Measurements from ENCODE around the gene APOLD1. TPM values are rescaled to one million over a fixed set of nuclear protein-coding genes. Genes with fewer than 3 reads are reported as not detected.

The APOLD1 gene
- total RNA-seq, 2 experiments from 2014 or later: 3.5 to 7.0 TPM

- DNase-seq: peak; percentile 84
- peaks cover 28% of the 10 kb centered on the region for H3K4me1 Mint-ChIP-seq
- H3K27ac Mint-ChIP-seq: peak overlapping the region; percentile 90
- peak; percentile 89 for ATAC-seq
- no peaks in the 10 kb centered on the region for H3K27me3 Mint-ChIP-seq
- intact Hi-C loops (cut with DNase I, micrococcal nuclease): loop anchor here (1.0 to 5.0 kb wide), 9 partner anchors 50 to 425 kb away; partner anchors contain the start of gene GSG1 (in 1 of the 2)
- H3K9me3 Mint-ChIP-seq (ENCODE audit: low read depth): no peaks in the 10 kb centered on the region
- CTCF ChIA-PET: interaction anchor here (0.6 to 3.9 kb wide), 21 partner anchors 8 to 670 kb away, joined by 3 to 27 read pairs (median 5); partner anchors contain the start of genes DDX47 and GPRC5A
- POLR2A ChIA-PET: interaction anchor here (1.0 kb wide), 2 partner anchors 27 to 50 kb away, joined by 3 to 4 read pairs; no protein-coding TSS in a partner anchor
- H3K4me3 Mint-ChIP-seq: peak overlapping the region; percentile 81
- no peaks in the 10 kb centered on the region for H3K36me3 Mint-ChIP-seq (ENCODE audit: low read depth)
Observed at GRCh38 chr12:12786706-12787601, 1.5 kb downstream of the APOLD1 start.

DNA sequence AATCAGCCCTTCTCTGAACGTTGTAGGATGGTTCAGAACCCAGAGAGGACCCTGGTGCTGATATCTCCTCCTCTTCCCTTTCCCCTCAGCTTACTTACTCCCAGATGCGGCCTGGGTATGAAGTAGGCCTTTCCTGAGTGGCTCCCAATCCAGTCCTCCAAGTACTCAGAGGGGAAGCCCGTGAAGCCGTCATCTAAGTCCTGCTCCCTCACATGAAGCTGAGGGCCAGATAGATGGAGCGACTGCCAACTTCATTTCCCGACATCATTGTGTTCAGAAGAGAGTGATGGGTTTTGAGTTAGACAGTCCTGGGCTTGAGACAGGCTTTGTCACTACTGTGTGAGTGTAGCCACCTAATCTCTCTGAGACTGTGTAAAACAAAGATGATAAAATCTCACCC lies 2.7 kb downstream of the APOLD1 start:
- POLR2A ChIA-PET: no interaction called here
- ATAC-seq (peak; percentile 40), DNase-seq (peak; percentile 16)
- Mint-ChIP-seq H3K36me3 (ENCODE audit: low read depth) (no peaks in the 10 kb centered on the region), H3K4me1 (peaks cover 28% of the 10 kb centered on the region), H3K9me3 (ENCODE audit: low read depth) (no peaks in the 10 kb centered on the region), H3K27ac (peak overlapping the region; percentile 90), H3K27me3 (no peaks in the 10 kb centered on the region), H3K4me3 (peak overlapping the region; percentile 81)
- intact Hi-C loops (cut with DNase I, micrococcal nuclease): loop anchor here (1.0 to 5.0 kb wide), 11 partner anchors 20 to 424 kb away; partner anchors contain the start of genes DDX47 (in 2 of the 2), GSG1 (in 1 of the 2) and HEBP1 (in 1 of the 2)
- CTCF ChIA-PET: interaction anchor here (0.6 to 3.9 kb wide), 19 partner anchors 7 to 1515 kb away, joined by 3 to 27 read pairs (median 5); partner anchors contain the start of gene DDX47

GRCh38 chr12:12788675-12789368 lies 3.4 kb downstream of the APOLD1 start:
- CTCF ChIA-PET: interaction anchor here (0.6 to 3.9 kb wide), 26 partner anchors 8 to 468 kb away, joined by 3 to 27 read pairs (median 4); partner anchors contain the start of gene DDX47
- peaks cover 28% of the 10 kb centered on the region for H3K4me1 Mint-ChIP-seq
- intact Hi-C loops (cut with DNase I, micrococcal nuclease): loop anchor here (1.0 to 5.0 kb wide), 12 partner anchors 19 to 423 kb away; partner anchors contain the start of genes DDX47 (in 2 of the 2), GSG1 (in 1 of the 2) and HEBP1 (in 1 of the 2)

GRCh38 chr12:12790956-12791355 lies 5.5 kb downstream of the APOLD1 start:
- intact Hi-C loops (cut with DNase I, micrococcal nuclease): no loop called here
- ChIA-PET POLR2A (no interaction called here), CTCF (interaction anchor here (1.3 to 1.6 kb wide), 2 partner anchors 9 to 100 kb away, joined by 3 to 4 read pairs; partner anchors contain the start of gene GPRC5A)
- no peak for ATAC-seq
- Mint-ChIP-seq H3K4me3 (no peak overlapping the region), H3K36me3 (ENCODE audit: low read depth) (no peaks in the 10 kb centered on the region), H3K4me1 (peaks cover 17% of the 10 kb centered on the region), H3K27ac (no peak overlapping the region), H3K9me3 (ENCODE audit: low read depth) (no peaks in the 10 kb centered on the region), H3K27me3 (no peaks in the 10 kb centered on the region)
- DNase-seq: no peak

More at GRCh38 chr12:12788675-12789368, 3.4 kb downstream of the APOLD1 start:
- no peaks in the 10 kb centered on the region for H3K27me3 Mint-ChIP-seq
- no peaks in the 10 kb centered on the region for H3K36me3 Mint-ChIP-seq (ENCODE audit: low read depth)
- peak; percentile 71 for ATAC-seq
- peak overlapping the region; percentile 81 for H3K4me3 Mint-ChIP-seq
- no peaks in the 10 kb centered on the region for H3K9me3 Mint-ChIP-seq (ENCODE audit: low read depth)
- peak overlapping the region; percentile 90 for H3K27ac Mint-ChIP-seq
- DNase-seq: peak; percentile 80
- POLR2A ChIA-PET: no interaction called here

GRCh38 chr12:12791756-12792369 lies 6.4 kb downstream of the APOLD1 start:
- Mint-ChIP-seq H3K27me3 (no peaks in the 10 kb centered on the region), H3K9me3 (ENCODE audit: low read depth) (no peaks in the 10 kb centered on the region), H3K4me3 (no peak overlapping the region), H3K27ac (no peak overlapping the region), H3K36me3 (ENCODE audit: low read depth) (no peaks in the 10 kb centered on the region), H3K4me1 (peaks cover 13% of the 10 kb centered on the region)
- ChIA-PET POLR2A (interaction anchor here (0.6 kb wide), 1 partner anchor 22 kb away, joined by 14 read pairs; no protein-coding TSS in a partner anchor), CTCF (interaction anchor here (0.6 to 2.2 kb wide), 5 partner anchors 22 to 420 kb away, joined by 3 to 8 read pairs (median 5); partner anchors contain the start of gene DDX47)
- intact Hi-C loops (cut with DNase I, micrococcal nuclease): no loop called here
- DNase-seq: no peak
- no peak for ATAC-seq

DNA sequence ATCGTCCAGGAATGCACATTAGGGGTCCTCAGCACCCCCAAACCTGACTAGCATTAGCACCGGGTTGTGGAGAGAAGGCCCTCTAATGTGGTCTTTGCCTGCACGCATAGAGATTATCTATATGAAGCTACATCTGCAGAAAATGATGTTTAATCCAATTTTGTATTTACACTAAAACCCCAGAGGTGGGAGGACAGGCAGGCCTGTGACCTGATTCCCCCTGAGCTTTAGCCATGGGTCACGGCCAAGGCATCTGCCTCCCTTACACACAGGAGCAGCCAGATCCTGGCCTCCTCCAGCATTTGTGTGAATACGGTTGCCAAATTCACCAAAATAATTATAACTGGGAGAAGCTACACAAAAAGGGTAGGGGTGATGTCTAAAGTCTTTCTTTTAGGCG lies 7.0 kb downstream of the APOLD1 start:
- no peak overlapping the region for H3K4me3 Mint-ChIP-seq
- no peaks in the 10 kb centered on the region for H3K27me3 Mint-ChIP-seq
- no peak for ATAC-seq
- CTCF ChIA-PET: interaction anchor here (0.6 to 2.2 kb wide), 8 partner anchors 12 to 419 kb away, joined by 3 to 8 read pairs (median 4); partner anchors contain the start of gene DDX47
- no peaks in the 10 kb centered on the region for H3K9me3 Mint-ChIP-seq (ENCODE audit: low read depth)
- no peak overlapping the region for H3K27ac Mint-ChIP-seq
- intact Hi-C loops (cut with DNase I, micrococcal nuclease): no loop called here
- POLR2A ChIA-PET: interaction anchor here (0.6 kb wide), 1 partner anchor 22 kb away, joined by 14 read pairs; no protein-coding TSS in a partner anchor
- H3K4me1 Mint-ChIP-seq: peaks cover 13% of the 10 kb centered on the region
- no peaks in the 10 kb centered on the region for H3K36me3 Mint-ChIP-seq (ENCODE audit: low read depth)
- no peak for DNase-seq

- ATAC-seq: no peak
- Mint-ChIP-seq H3K27ac (no peak overlapping the region), H3K36me3 (ENCODE audit: low read depth) (no peaks in the 10 kb centered on the region), H3K4me3 (no peak overlapping the region), H3K4me1 (no peaks in the 10 kb centered on the region), H3K27me3 (no peaks in the 10 kb centered on the region), H3K9me3 (ENCODE audit: low read depth) (no peaks in the 10 kb centered on the region)
- DNase-seq: no peak
- POLR2A ChIA-PET: no interaction called here
- CTCF ChIA-PET: interaction anchor here (1.0 to 1.1 kb wide), 2 partner anchors 7 to 10 kb away, joined by 3 to 5 read pairs; no protein-coding TSS in a partner anchor
- intact Hi-C loops (cut with DNase I, micrococcal nuclease): no loop called here
Observed at GRCh38 chr12:12794686-12795085, 9.2 kb downstream of the APOLD1 start.

DNA sequence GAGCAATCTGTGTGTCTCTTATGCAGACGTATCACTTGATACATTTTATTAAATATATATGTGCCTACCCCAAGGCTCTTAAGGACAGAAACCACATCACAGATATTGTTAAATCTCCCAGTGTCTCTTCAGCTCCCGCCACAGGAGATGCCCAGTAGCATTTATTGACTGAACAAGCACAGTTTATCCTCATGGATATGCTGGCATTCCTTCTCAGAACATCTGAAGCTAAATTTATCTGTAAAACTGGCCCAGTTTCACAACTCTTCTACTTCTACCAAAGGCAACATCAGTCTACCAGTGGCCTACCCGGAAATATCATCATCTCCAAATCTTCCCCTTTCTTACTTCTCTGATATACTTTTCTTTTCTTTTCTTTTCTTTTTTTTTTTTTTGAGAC lies 10.7 kb downstream of the APOLD1 start:
- DNase-seq (no peak), ATAC-seq (no peak)
- no peak overlapping the region for H3K4me3 Mint-ChIP-seq
- H3K27ac Mint-ChIP-seq: no peak overlapping the region
- no peaks in the 10 kb centered on the region for H3K27me3 Mint-ChIP-seq
- no peaks in the 10 kb centered on the region for H3K36me3 Mint-ChIP-seq (ENCODE audit: low read depth)
- peaks cover 4% of the 10 kb centered on the region for H3K4me1 Mint-ChIP-seq
- ChIA-PET CTCF (interaction anchor here (1.0 kb wide), 1 partner anchor 8 kb away, joined by 4 read pairs; no protein-coding TSS in a partner anchor), POLR2A (no interaction called here)
- intact Hi-C loops (cut with DNase I, micrococcal nuclease): no loop called here
- no peaks in the 10 kb centered on the region for H3K9me3 Mint-ChIP-seq (ENCODE audit: low read depth)

GRCh38 chr12:12796928-12797793 lies 11.7 kb downstream of the APOLD1 start:
- intact Hi-C loops (cut with DNase I, micrococcal nuclease): no loop called here
- Mint-ChIP-seq H3K4me1 (peaks cover 6% of the 10 kb centered on the region), H3K9me3 (ENCODE audit: low read depth) (no peaks in the 10 kb centered on the region), H3K4me3 (no peak overlapping the region), H3K27me3 (no peaks in the 10 kb centered on the region), H3K27ac (no peak overlapping the region), H3K36me3 (ENCODE audit: low read depth) (no peaks in the 10 kb centered on the region)
- POLR2A ChIA-PET: no interaction called here
- ATAC-seq: no peak
- CTCF ChIA-PET: interaction anchor here (1.0 kb wide), 1 partner anchor 9 kb away, joined by 4 read pairs; no protein-coding TSS in a partner anchor
- no peak for DNase-seq

- Mint-ChIP-seq H3K9me3 (ENCODE audit: low read depth) (no peaks in the 10 kb centered on the region), H3K27ac (no peak overlapping the region), H3K4me1 (peaks cover 10% of the 10 kb centered on the region), H3K36me3 (ENCODE audit: low read depth) (no peaks in the 10 kb centered on the region), H3K4me3 (no peak overlapping the region), H3K27me3 (no peaks in the 10 kb centered on the region)
- no peak for DNase-seq
- POLR2A ChIA-PET: no interaction called here
- CTCF ChIA-PET: no interaction called here
- intact Hi-C loops (cut with DNase I, micrococcal nuclease): no loop called here
- ATAC-seq: no peak
Observed at GRCh38 chr12:12797794-12798152, 12.3 kb downstream of the APOLD1 start.

Measured in activated CD4-positive, alpha-beta T cell treated with anti-CD3 and anti-CD28 coated beads for 36 hours (primary cell).